Body of pancreas (tissue), 4 donors: ENCODE measurements around the gene ACRBP.

Experiments used
- CTCF ChIP-seq, 7 experiments: fragments of 450-650 bp in 4 of 7; fragments of 200-600 bp in 3 of 7; sonication (generic) in 3 of 7; IDR thresholded peaks; one replicate each; pipeline ENCODE4 v1.5.1; 2016 to 2019; ENCODE audit warnings: antibody characterized with exemption in 7 of 7
- POLR2A ChIP-seq, 3 donors: fragments of 450-650 bp; IDR thresholded peaks; one replicate each; pipeline ENCODE4 v1.6.1; 2016; ENCODE audit warnings: antibody characterized with exemption in 3 of 3, mild to moderate bottlenecking in 2 of 3

GRCh38 chr12:6605421-6606330, 41.6 kb downstream of the ACRBP start:
- TF ChIP-seq CTCF (IDR thresholded peaks at IDR 0.05) (no peak), POLR2A (IDR thresholded peaks at IDR 0.05) (no peak)
